Keratinocyte (primary cell): Measurements from ENCODE around the gene DNMBP. TPM values are rescaled to one million over a fixed set of nuclear protein-coding genes. Genes with fewer than 3 reads are reported as not detected.

Experiments used
- DNase-seq: peaks from one replicate; pipeline ENCODE4 v3.0.0-alpha.2; 2011; ENCODE audit warnings: low read depth, missing footprints, low spot score
- FAIRE-seq: peaks from 2 replicates; lab custom pipeline; 2011; peaks lifted over from hg19 to GRCh38; lab: Jason Lieb, UNC
- H2AFZ ChIP-seq: 2 replicates; pipeline ENCODE4 v1.6.0; 2012; ENCODE audit warnings: low read length, control low read depth, inconsistent platforms; ENCODE audit not compliant: control insufficient read depth
- H3K27ac ChIP-seq: 2 replicates; pipeline ENCODE4 v1.5.1; 2011; ENCODE audit warnings: low read length; ENCODE audit not compliant: control insufficient read depth, insufficient read depth
- H3K27me3 ChIP-seq: 3 replicates; pipeline ENCODE4 v1.6.0; 2011; ENCODE audit warnings: low read length; ENCODE audit not compliant: control insufficient read depth, insufficient read depth; ENCODE audit errors: extremely low read depth
- H3K36me3 ChIP-seq, 2 experiments: 2 replicates in 1 of 2; 3 replicates in 1 of 2; pipeline ENCODE4 v1.5.1; 2011; ENCODE audit warnings: low read length in 2 of 2, mild to moderate bottlenecking in 1 of 2; ENCODE audit not compliant: control insufficient read depth in 2 of 2, insufficient read depth in 2 of 2; ENCODE audit errors: extremely low read depth in 1 of 2
- H3K4me1 ChIP-seq: 3 replicates; pipeline ENCODE4 v1.5.1; 2011; ENCODE audit warnings: low read length; ENCODE audit not compliant: control insufficient read depth, insufficient read depth; ENCODE audit errors: extremely low read depth
- H3K4me2 ChIP-seq: 3 replicates; pipeline ENCODE4 v1.6.0; 2011; ENCODE audit warnings: low read depth, low read length; ENCODE audit not compliant: control insufficient read depth, insufficient read depth; ENCODE audit errors: extremely low read depth
- H3K4me3 ChIP-seq, 3 experiments: fragments of 200-600 bp in 1 of 3; sonication (generic) in 1 of 3; 2 replicates in 2 of 3; 3 replicates in 1 of 3; pipeline ENCODE4 v1.5.1; 2011 to 2016; ENCODE audit warnings: low read length in 3 of 3, mild to moderate bottlenecking in 3 of 3, control low read depth in 2 of 3, inconsistent platforms in 1 of 3, low read depth in 1 of 3, mixed read lengths in 1 of 3, mixed run types in 1 of 3, moderate library complexity in 1 of 3; ENCODE audit not compliant: control insufficient read depth in 2 of 3, insufficient read depth in 2 of 3; ENCODE audit errors: extremely low read depth in 1 of 3
- H3K79me2 ChIP-seq: 2 replicates; pipeline ENCODE4 v1.6.0; 2012; ENCODE audit warnings: low read length; ENCODE audit not compliant: control insufficient read depth, insufficient read depth
- H3K9ac ChIP-seq: 3 replicates; pipeline ENCODE4 v1.6.0; 2011; ENCODE audit warnings: low read length; ENCODE audit not compliant: control insufficient read depth, insufficient read depth; ENCODE audit errors: extremely low read depth
- H3K9me1 ChIP-seq: 3 replicates; pipeline ENCODE4 v1.6.0; 2011; ENCODE audit warnings: low read length; ENCODE audit not compliant: control insufficient read depth, insufficient read depth; ENCODE audit errors: extremely low read depth
- H3K9me3 ChIP-seq: 2 replicates; pipeline ENCODE4 v1.5.1; 2012; ENCODE audit warnings: low read depth, low read length; ENCODE audit not compliant: control insufficient read depth
- H4K20me1 ChIP-seq: 3 replicates; pipeline ENCODE4 v1.6.0; 2011; ENCODE audit warnings: low read length; ENCODE audit not compliant: control insufficient read depth, insufficient read depth; ENCODE audit errors: extremely low read depth
- EZH2 ChIP-seq: IDR thresholded peaks from one replicate; pipeline ENCODE4 v1.6.1; 2012; ENCODE audit warnings: inconsistent platforms, mild to moderate bottlenecking, low read length, moderate library complexity
- dilution Hi-C: fragments of 300-500 bp; cut with MboI; formaldehyde crosslinking; loops from one replicate; pipeline ENCODE4 v1.7.0; 2020; ENCODE audit warnings: low sequenced_read_pairs; ENCODE audit not compliant: extremely low pct_ligation_motif_present
- polyA plus RNA-seq, 5 experiments: library from polyadenylated mRNA; depleted of rRNA in 3 of 5; stranded (reverse) in 3 of 5; stranded (forward) in 1 of 5; unstranded in 1 of 5; fragments of >200 nt; gene quantifications; 1 replicate in 1 of 5; 2 replicates in 3 of 5; 3 replicates in 1 of 5; pipeline versions ENCODE4 v1.2.1 to v1.2.3, GENCODE V29; 2011 to 2012; ENCODE audit warnings: missing spikeins in 2 of 5, low read depth in 1 of 5, low replicate concordance in 1 of 5
- TF ChIP-seq, protein P1 (sequence below), 3 experiments: IDR thresholded peaks in 1 of 3; conservative IDR thresholded peaks in 1 of 3; optimal IDR thresholded peaks in 1 of 3; 2 replicates in 2 of 3; 3 replicates in 1 of 3; pipeline versions ENCODE3 to v1.5.1; 2011; ENCODE audit warnings: low read length in 3 of 3, mild to moderate bottlenecking in 3 of 3, moderate library complexity in 2 of 3, control low read depth in 1 of 3, inconsistent platforms in 1 of 3; ENCODE audit not compliant: insufficient read depth in 2 of 3; ENCODE audit errors: extremely low read depth in 1 of 3

The DNMBP gene
- polyA plus RNA-seq, 1 donor (not counting 4 experiments of a cell fraction or from before 2014, with no cell fraction given), result 15.8 TPM

- H3K36me3 ChIP-seq, result no peaks in the 10 kb centered on the region
- peak overlapping the region; percentile 57 for H3K4me2 ChIP-seq
- no peaks in the 10 kb centered on the region for H4K20me1 ChIP-seq
- DNase-seq, result peak; percentile 64
- peak overlapping the region; percentile 52 for H2AFZ ChIP-seq
- no peaks in the 10 kb centered on the region for H3K9me1 ChIP-seq
- dilution Hi-C loops, result no loop called here
- H3K4me1 ChIP-seq, result peaks cover 26% of the 10 kb centered on the region
- peak overlapping the region; percentile 67 for H3K9ac ChIP-seq
- H3K27me3 ChIP-seq, result no peaks in the 10 kb centered on the region
- no peaks in the 10 kb centered on the region for H3K9me3 ChIP-seq
- peak; percentile 69 for FAIRE-seq
- H3K79me2 ChIP-seq, result no peaks in the 10 kb centered on the region
- peak overlapping the region; percentile 89 for H3K27ac ChIP-seq
- H3K4me3 ChIP-seq, result peak overlapping the region in 2 of 3 experiments; percentile 9 to 55
- TF ChIP-seq, protein P1, sequence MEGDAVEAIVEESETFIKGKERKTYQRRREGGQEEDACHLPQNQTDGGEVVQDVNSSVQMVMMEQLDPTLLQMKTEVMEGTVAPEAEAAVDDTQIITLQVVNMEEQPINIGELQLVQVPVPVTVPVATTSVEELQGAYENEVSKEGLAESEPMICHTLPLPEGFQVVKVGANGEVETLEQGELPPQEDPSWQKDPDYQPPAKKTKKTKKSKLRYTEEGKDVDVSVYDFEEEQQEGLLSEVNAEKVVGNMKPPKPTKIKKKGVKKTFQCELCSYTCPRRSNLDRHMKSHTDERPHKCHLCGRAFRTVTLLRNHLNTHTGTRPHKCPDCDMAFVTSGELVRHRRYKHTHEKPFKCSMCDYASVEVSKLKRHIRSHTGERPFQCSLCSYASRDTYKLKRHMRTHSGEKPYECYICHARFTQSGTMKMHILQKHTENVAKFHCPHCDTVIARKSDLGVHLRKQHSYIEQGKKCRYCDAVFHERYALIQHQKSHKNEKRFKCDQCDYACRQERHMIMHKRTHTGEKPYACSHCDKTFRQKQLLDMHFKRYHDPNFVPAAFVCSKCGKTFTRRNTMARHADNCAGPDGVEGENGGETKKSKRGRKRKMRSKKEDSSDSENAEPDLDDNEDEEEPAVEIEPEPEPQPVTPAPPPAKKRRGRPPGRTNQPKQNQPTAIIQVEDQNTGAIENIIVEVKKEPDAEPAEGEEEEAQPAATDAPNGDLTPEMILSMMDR (optimal IDR thresholded peaks at IDR 0.05 in 1 of 3, IDR thresholded peaks at IDR 0.05 in 1 of 3, conservative IDR thresholded peaks at IDR 0.05 in 1 of 3; ENCODE audit: extremely low read depth in 1 of 3, insufficient read depth in 2 of 3, low read length in 3 of 3), result no peak
- TF ChIP-seq EZH2, result no peak
Measured at GRCh38 chr10:100043796-100044195, 34.0 kb upstream of the DNMBP start.

DNA sequence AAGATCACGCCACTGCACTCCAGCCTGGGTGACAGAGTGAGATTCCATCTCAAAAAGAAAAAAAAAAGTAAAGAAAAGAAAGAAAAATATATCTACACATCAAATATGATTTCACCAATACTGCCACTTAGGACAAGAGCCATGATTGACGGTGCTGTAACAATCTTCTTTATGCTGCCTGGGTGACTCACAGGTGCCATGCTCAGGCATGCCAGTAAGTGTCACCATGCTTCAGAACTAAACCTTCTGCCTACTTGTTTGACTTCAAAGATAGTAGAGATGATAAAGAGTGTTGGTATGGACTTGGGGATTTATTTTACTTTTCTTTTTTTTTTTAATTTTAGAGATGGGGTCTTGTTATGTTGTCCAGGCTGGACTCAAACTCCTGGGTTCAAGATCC is 33.6 kb upstream of the DNMBP start:
- FAIRE-seq (peak; percentile 80), DNase-seq (peak; percentile 72)
- TF ChIP-seq, protein P1 (optimal IDR thresholded peaks at IDR 0.05 in 1 of 3, IDR thresholded peaks at IDR 0.05 in 1 of 3, conservative IDR thresholded peaks at IDR 0.05 in 1 of 3; ENCODE audit: extremely low read depth in 1 of 3, insufficient read depth in 2 of 3, low read length in 3 of 3), result no peak
- TF ChIP-seq EZH2, result no peak
- H3K4me3 ChIP-seq, result no peak overlapping the region
- H3K9me1 ChIP-seq, result no peaks in the 10 kb centered on the region
- no peaks in the 10 kb centered on the region for H4K20me1 ChIP-seq
- H3K9ac ChIP-seq, result peak overlapping the region; percentile 67
- dilution Hi-C loops, result no loop called here
- no peaks in the 10 kb centered on the region for H3K9me3 ChIP-seq
- H3K27me3 ChIP-seq, result no peaks in the 10 kb centered on the region
- H3K36me3 ChIP-seq, result no peaks in the 10 kb centered on the region
- H3K27ac ChIP-seq, result peak overlapping the region; percentile 89
- H2AFZ ChIP-seq, result no peak overlapping the region
- H3K4me2 ChIP-seq, result peak overlapping the region; percentile 57
- no peaks in the 10 kb centered on the region for H3K79me2 ChIP-seq
- peaks cover 30% of the 10 kb centered on the region for H3K4me1 ChIP-seq
